Suprapubic skin (tissue), 4 donors: Measurements from ENCODE around the gene ERGIC3. TPM values are rescaled to one million over a fixed set of nuclear protein-coding genes. Genes with fewer than 3 reads are reported as not detected.

Experiments used
- DNase-seq, 2 donors: peaks; one replicate each; pipeline ENCODE4 v3.0.0-alpha.2; 2019; ENCODE audit warnings: low spot score in 2 of 2
- H3K27ac ChIP-seq: fragments of 200-600 bp; sonication (generic); one replicate; pipeline ENCODE4 v1.5.1; 2019
- H3K27me3 ChIP-seq: fragments of 200-600 bp; sonication (generic); one replicate; pipeline ENCODE4 v1.5.1; 2019
- H3K36me3 ChIP-seq: fragments of 200-600 bp; sonication (generic); one replicate; pipeline ENCODE4 v1.5.1; 2019
- H3K4me1 ChIP-seq: fragments of 200-600 bp; sonication (generic); one replicate; pipeline ENCODE4 v1.5.1; 2019
- H3K4me3 ChIP-seq: fragments of 200-600 bp; sonication (generic); one replicate; pipeline ENCODE4 v1.5.1; 2019; ENCODE audit warnings: mild to moderate bottlenecking
- H3K9me3 ChIP-seq: fragments of 200-600 bp; sonication (generic); one replicate; pipeline ENCODE4 v1.5.1; 2019
- CTCF ChIP-seq, 2 donors: fragments of 200-600 bp in 1 of 2; fragments of 450-650 bp in 1 of 2; sonication (generic) in 1 of 2; IDR thresholded peaks; one replicate each; pipeline ENCODE4 v1.5.1; 2016 to 2019; ENCODE audit warnings: antibody characterized with exemption in 2 of 2, mild to moderate bottlenecking in 1 of 2, moderate library complexity in 1 of 2
- EP300 ChIP-seq: sonication (generic); formaldehyde crosslinking; IDR thresholded peaks from one replicate; pipeline ENCODE4 v1.6.1; 2017; ENCODE audit warnings: antibody characterized with exemption
- POLR2A ChIP-seq, 2 donors: fragments of 450-650 bp; IDR thresholded peaks; one replicate each; pipeline ENCODE4 v1.6.1; 2017; ENCODE audit warnings: antibody characterized with exemption in 2 of 2, mild to moderate bottlenecking in 2 of 2, moderate library complexity in 2 of 2
- POLR2AphosphoS5 ChIP-seq, 3 donors: sonication (generic); formaldehyde crosslinking; IDR thresholded peaks; one replicate each; pipeline ENCODE4 v1.6.1; 2017; ENCODE audit warnings: antibody characterized with exemption in 3 of 3
- WGBS: methylation state at CpG from one replicate; pipeline ENCODE4 v1.1.5; 2018; 5-methylcytosine and 5-hydroxymethylcytosine counted together
- total RNA-seq, 4 donors: library from RNA; depleted of rRNA; stranded (reverse); fragments of >200 nt; gene quantifications; one replicate each; pipeline ENCODE4 v1.1.0, GENCODE V29; 2016

The ERGIC3 gene
- total RNA-seq, 4 donors from 2014 or later, result 154 to 256 (median 225) TPM

- no peak overlapping the region for H3K27ac ChIP-seq
- no peak overlapping the region for H3K4me3 ChIP-seq
- WGBS, result 97% methylated on average over 3 of the region's 5 CpGs
- no peaks in the 10 kb centered on the region for H3K27me3 ChIP-seq
- H3K9me3 ChIP-seq, result no peaks in the 10 kb centered on the region
- H3K36me3 ChIP-seq, result peaks cover 88% of the 10 kb centered on the region
- no peak for DNase-seq
- TF ChIP-seq EP300 (no peak), CTCF (IDR thresholded peaks at IDR 0.05) (no peak), POLR2A (IDR thresholded peaks at IDR 0.05) (no peak), POLR2AphosphoS5 (IDR thresholded peaks at IDR 0.05) (no peak)
- no peaks in the 10 kb centered on the region for H3K4me1 ChIP-seq
Observed at GRCh38 chr20:35504751-35505150, 37.1 kb upstream of the ERGIC3 start.

- H3K4me1 ChIP-seq, result no peaks in the 10 kb centered on the region
- no peak overlapping the region for H3K4me3 ChIP-seq
- 73% methylated on average over 3 of the region's 3 CpGs for WGBS
- DNase-seq, result no peak
- TF ChIP-seq CTCF (IDR thresholded peaks at IDR 0.05) (no peak), POLR2A (IDR thresholded peaks at IDR 0.05) (no peak), EP300 (no peak), POLR2AphosphoS5 (IDR thresholded peaks at IDR 0.05) (no peak)
- no peaks in the 10 kb centered on the region for H3K27me3 ChIP-seq
- no peaks in the 10 kb centered on the region for H3K9me3 ChIP-seq
- no peak overlapping the region for H3K27ac ChIP-seq
- peaks cover 88% of the 10 kb centered on the region for H3K36me3 ChIP-seq
Observed at GRCh38 chr20:35506179-35506578, 35.7 kb upstream of the ERGIC3 start.

GRCh38 chr20:35506872-35507638 is 34.8 kb upstream of the ERGIC3 start:
- Histone ChIP-seq H3K27me3 (no peaks in the 10 kb centered on the region), H3K27ac (no peak overlapping the region), H3K36me3 (peaks cover 87% of the 10 kb centered on the region), H3K4me1 (no peaks in the 10 kb centered on the region), H3K4me3 (no peak overlapping the region), H3K9me3 (no peaks in the 10 kb centered on the region)
- WGBS, result 88% methylated on average over 6 of the region's 6 CpGs
- DNase-seq, result no peak
- TF ChIP-seq POLR2A (IDR thresholded peaks at IDR 0.05) (no peak), CTCF (IDR thresholded peaks at IDR 0.05) (no peak), POLR2AphosphoS5 (IDR thresholded peaks at IDR 0.05) (no peak), EP300 (no peak)

- TF ChIP-seq POLR2AphosphoS5 (IDR thresholded peaks at IDR 0.05), result no peak
- TF ChIP-seq EP300, result no peak
- no peak for TF ChIP-seq CTCF (IDR thresholded peaks at IDR 0.05)
- no peak for TF ChIP-seq POLR2A (IDR thresholded peaks at IDR 0.05)
- H3K4me1 ChIP-seq, result no peaks in the 10 kb centered on the region
- no peak for DNase-seq
- H3K27me3 ChIP-seq, result no peaks in the 10 kb centered on the region
- 83% methylated on average over 9 of the region's 10 CpGs for WGBS
- no peaks in the 10 kb centered on the region for H3K9me3 ChIP-seq
- H3K36me3 ChIP-seq, result peaks cover 84% of the 10 kb centered on the region
- no peak overlapping the region for H3K27ac ChIP-seq
- H3K4me3 ChIP-seq, result no peak overlapping the region
Observed at GRCh38 chr20:35508493-35509218, 33.2 kb upstream of the ERGIC3 start.
